ENCODE measurements around the gene SMYD1.

SMYD1 gene

GRCh38 chr2:88136817-88137216 is 69.2 kb downstream of the SMYD1 start:
- DNase-seq (no peak), ATAC-seq (replicated peaks) (no peak)
- no peaks in the 10 kb centered on the region for H3K9me3 Mint-ChIP-seq
- no peak overlapping the region for H3K4me3 Mint-ChIP-seq
- no peaks in the 10 kb centered on the region for H3K36me3 Mint-ChIP-seq (ENCODE audit: insufficient read depth)
- peaks cover 50 to 55% of the 10 kb centered on the region in 2 donors for H3K27me3 Mint-ChIP-seq
- no peak overlapping the region for H3K27ac Mint-ChIP-seq
- H3K4me1 Mint-ChIP-seq (ENCODE audit: low read depth in 2 of 2) = no peaks in the 10 kb centered on the region

GRCh38 chr2:88137833-88138232 is 70.2 kb downstream of the SMYD1 start:
- DNase-seq = no peak
- Mint-ChIP-seq H3K4me3 (no peak overlapping the region), H3K4me1 (ENCODE audit: low read depth in 2 of 2) (no peaks in the 10 kb centered on the region), H3K27me3 (peaks cover 52 to 62% of the 10 kb centered on the region in 2 donors), H3K9me3 (no peaks in the 10 kb centered on the region), H3K27ac (no peak overlapping the region), H3K36me3 (ENCODE audit: insufficient read depth) (no peaks in the 10 kb centered on the region)
- ATAC-seq (replicated peaks) = no peak

- no peaks in the 10 kb centered on the region for H3K4me1 Mint-ChIP-seq (ENCODE audit: low read depth in 2 of 2)
- H3K4me3 Mint-ChIP-seq = no peak overlapping the region
- H3K36me3 Mint-ChIP-seq (ENCODE audit: insufficient read depth) = no peaks in the 10 kb centered on the region
- peaks cover 66 to 72% of the 10 kb centered on the region in 2 donors for H3K27me3 Mint-ChIP-seq
- ATAC-seq (replicated peaks) (no peak), DNase-seq (no peak)
- H3K27ac Mint-ChIP-seq = no peak overlapping the region
- no peaks in the 10 kb centered on the region for H3K9me3 Mint-ChIP-seq
These were observed 71.6 kb downstream of the SMYD1 start for GRCh38 chr2:88139203-88139702.

- ATAC-seq (replicated peaks) = no peak
- Mint-ChIP-seq H3K9me3 (no peaks in the 10 kb centered on the region), H3K4me1 (ENCODE audit: low read depth in 2 of 2) (no peaks in the 10 kb centered on the region), H3K4me3 (no peak overlapping the region), H3K27ac (no peak overlapping the region), H3K27me3 (peaks cover 68 to 69% of the 10 kb centered on the region in 2 donors), H3K36me3 (ENCODE audit: insufficient read depth) (no peaks in the 10 kb centered on the region)
- no peak for DNase-seq
These were observed 72.2 kb downstream of the SMYD1 start for GRCh38 chr2:88139804-88140203.

- Mint-ChIP-seq H3K27me3 (peaks cover 68% of the 10 kb centered on the region in 2 donors), H3K4me1 (ENCODE audit: low read depth in 2 of 2) (no peaks in the 10 kb centered on the region), H3K36me3 (ENCODE audit: insufficient read depth) (no peaks in the 10 kb centered on the region), H3K4me3 (no peak overlapping the region), H3K9me3 (no peaks in the 10 kb centered on the region), H3K27ac (no peak overlapping the region)
- no peak for ATAC-seq (replicated peaks)
- DNase-seq = no peak
These were observed 74.3 kb downstream of the SMYD1 start for GRCh38 chr2:88141952-88142351.

- H3K27me3 Mint-ChIP-seq = peaks cover 74 to 77% of the 10 kb centered on the region in 2 donors
- H3K36me3 Mint-ChIP-seq (ENCODE audit: insufficient read depth) = no peaks in the 10 kb centered on the region
- no peak for ATAC-seq (replicated peaks)
- no peaks in the 10 kb centered on the region for H3K4me1 Mint-ChIP-seq (ENCODE audit: low read depth in 2 of 2)
- DNase-seq = no peak
- no peak overlapping the region for H3K27ac Mint-ChIP-seq
- no peak overlapping the region for H3K4me3 Mint-ChIP-seq
- peaks cover 3 to 17% of the 10 kb centered on the region in 2 donors for H3K9me3 Mint-ChIP-seq
These were observed 76.6 kb downstream of the SMYD1 start for GRCh38 chr2:88144271-88144670.

GRCh38 chr2:88144914-88145497 is 77.4 kb downstream of the SMYD1 start:
- ATAC-seq (replicated peaks) (no peak), DNase-seq (no peak)
- no peak overlapping the region for H3K27ac Mint-ChIP-seq
- peaks cover 71 to 72% of the 10 kb centered on the region in 2 donors for H3K27me3 Mint-ChIP-seq
- no peaks in the 10 kb centered on the region for H3K36me3 Mint-ChIP-seq (ENCODE audit: insufficient read depth)
- H3K4me3 Mint-ChIP-seq = no peak overlapping the region
- H3K9me3 Mint-ChIP-seq = peaks cover 4 to 20% of the 10 kb centered on the region in 2 donors
- H3K4me1 Mint-ChIP-seq (ENCODE audit: low read depth in 2 of 2) = no peaks in the 10 kb centered on the region

GRCh38 chr2:88146590-88146989 is 79.0 kb downstream of the SMYD1 start:
- H3K27ac Mint-ChIP-seq = no peak overlapping the region
- H3K9me3 Mint-ChIP-seq = peaks cover 4 to 20% of the 10 kb centered on the region in 2 donors
- no peaks in the 10 kb centered on the region for H3K4me1 Mint-ChIP-seq (ENCODE audit: low read depth in 2 of 2)
- no peaks in the 10 kb centered on the region for H3K36me3 Mint-ChIP-seq (ENCODE audit: insufficient read depth)
- DNase-seq = no peak
- no peak for ATAC-seq (replicated peaks)
- H3K27me3 Mint-ChIP-seq = peaks cover 58 to 61% of the 10 kb centered on the region in 2 donors
- H3K4me3 Mint-ChIP-seq = no peak overlapping the region

- ATAC-seq (replicated peaks) (no peak), DNase-seq (no peak)
- Mint-ChIP-seq H3K4me3 (no peak overlapping the region), H3K27ac (no peak overlapping the region), H3K9me3 (peaks cover 4 to 20% of the 10 kb centered on the region in 2 donors), H3K36me3 (ENCODE audit: insufficient read depth) (no peaks in the 10 kb centered on the region), H3K27me3 (peaks cover 56 to 57% of the 10 kb centered on the region in 2 donors), H3K4me1 (ENCODE audit: low read depth in 2 of 2) (no peaks in the 10 kb centered on the region)
These were observed 79.5 kb downstream of the SMYD1 start for GRCh38 chr2:88147145-88147544.

GRCh38 chr2:88148929-88149438 is 81.4 kb downstream of the SMYD1 start:
- Mint-ChIP-seq H3K27ac (no peak overlapping the region), H3K4me1 (ENCODE audit: low read depth in 2 of 2) (no peaks in the 10 kb centered on the region), H3K27me3 (peaks cover 42 to 46% of the 10 kb centered on the region in 2 donors), H3K9me3 (peaks cover 4 to 20% of the 10 kb centered on the region in 2 donors), H3K4me3 (no peak overlapping the region), H3K36me3 (ENCODE audit: insufficient read depth) (no peaks in the 10 kb centered on the region)
- no peak for DNase-seq
- ATAC-seq (replicated peaks) = no peak

GRCh38 chr2:88159481-88159880 is 91.9 kb downstream of the SMYD1 start:
- ATAC-seq (replicated peaks) (no peak), DNase-seq (no peak)
- peaks cover 0 to 4% of the 10 kb centered on the region in 2 donors for H3K4me1 Mint-ChIP-seq (ENCODE audit: low read depth in 2 of 2)
- H3K9me3 Mint-ChIP-seq = no peaks in the 10 kb centered on the region
- H3K27me3 Mint-ChIP-seq = peaks cover 0 to 18% of the 10 kb centered on the region in 2 donors
- no peak overlapping the region for H3K27ac Mint-ChIP-seq
- H3K4me3 Mint-ChIP-seq = no peak overlapping the region
- no peaks in the 10 kb centered on the region for H3K36me3 Mint-ChIP-seq (ENCODE audit: insufficient read depth)

GRCh38 chr2:88159955-88160415 is 92.4 kb downstream of the SMYD1 start:
- Mint-ChIP-seq H3K36me3 (ENCODE audit: insufficient read depth) (no peaks in the 10 kb centered on the region), H3K27ac (no peak overlapping the region), H3K4me1 (ENCODE audit: low read depth in 2 of 2) (peaks cover 0 to 4% of the 10 kb centered on the region in 2 donors), H3K4me3 (no peak overlapping the region), H3K9me3 (no peaks in the 10 kb centered on the region), H3K27me3 (peaks cover 0 to 18% of the 10 kb centered on the region in 2 donors)
- peak; percentile 42 to 52 (median 44) for DNase-seq
- ATAC-seq (replicated peaks) = peak; percentile 57

GRCh38 chr2:88160517-88160916 is 92.9 kb downstream of the SMYD1 start:
- ATAC-seq (replicated peaks) = no peak
- H3K9me3 Mint-ChIP-seq = no peaks in the 10 kb centered on the region
- peaks cover 0 to 4% of the 10 kb centered on the region in 2 donors for H3K4me1 Mint-ChIP-seq (ENCODE audit: low read depth in 2 of 2)
- DNase-seq = no peak
- H3K27ac Mint-ChIP-seq = no peak overlapping the region
- H3K36me3 Mint-ChIP-seq (ENCODE audit: insufficient read depth) = no peaks in the 10 kb centered on the region
- peaks cover 0 to 18% of the 10 kb centered on the region in 2 donors for H3K27me3 Mint-ChIP-seq
- H3K4me3 Mint-ChIP-seq = no peak overlapping the region

Data from effector memory CD8-positive, alpha-beta T cell (primary cell).